ENCODE data around the gene BPHL.

DNA sequence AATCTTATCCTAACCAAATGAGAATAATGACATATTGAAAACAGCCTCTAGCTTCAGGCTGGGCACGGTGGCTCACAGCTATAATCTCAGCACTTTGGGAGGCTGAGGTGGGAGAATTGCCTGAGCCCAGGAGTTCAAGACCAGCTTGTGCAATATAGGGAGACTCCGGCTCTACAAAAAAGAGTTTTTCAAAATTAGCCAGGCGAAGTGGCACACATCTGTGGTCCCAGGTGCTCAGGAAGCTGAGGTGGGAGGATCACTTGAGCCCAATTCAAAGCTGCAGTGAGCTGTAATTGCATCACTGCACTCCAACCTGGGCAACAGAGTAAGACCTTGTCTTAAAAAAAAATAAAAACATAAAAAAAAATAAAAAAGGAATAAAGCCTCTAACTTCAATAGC, 34.2 kb downstream of the BPHL start:
- no peak for TF ChIP-seq POLR2AphosphoS5 (IDR thresholded peaks at IDR 0.05; ENCODE audit: low read depth, low read length)
- TF ChIP-seq, protein P1, sequence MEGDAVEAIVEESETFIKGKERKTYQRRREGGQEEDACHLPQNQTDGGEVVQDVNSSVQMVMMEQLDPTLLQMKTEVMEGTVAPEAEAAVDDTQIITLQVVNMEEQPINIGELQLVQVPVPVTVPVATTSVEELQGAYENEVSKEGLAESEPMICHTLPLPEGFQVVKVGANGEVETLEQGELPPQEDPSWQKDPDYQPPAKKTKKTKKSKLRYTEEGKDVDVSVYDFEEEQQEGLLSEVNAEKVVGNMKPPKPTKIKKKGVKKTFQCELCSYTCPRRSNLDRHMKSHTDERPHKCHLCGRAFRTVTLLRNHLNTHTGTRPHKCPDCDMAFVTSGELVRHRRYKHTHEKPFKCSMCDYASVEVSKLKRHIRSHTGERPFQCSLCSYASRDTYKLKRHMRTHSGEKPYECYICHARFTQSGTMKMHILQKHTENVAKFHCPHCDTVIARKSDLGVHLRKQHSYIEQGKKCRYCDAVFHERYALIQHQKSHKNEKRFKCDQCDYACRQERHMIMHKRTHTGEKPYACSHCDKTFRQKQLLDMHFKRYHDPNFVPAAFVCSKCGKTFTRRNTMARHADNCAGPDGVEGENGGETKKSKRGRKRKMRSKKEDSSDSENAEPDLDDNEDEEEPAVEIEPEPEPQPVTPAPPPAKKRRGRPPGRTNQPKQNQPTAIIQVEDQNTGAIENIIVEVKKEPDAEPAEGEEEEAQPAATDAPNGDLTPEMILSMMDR (IDR thresholded peaks at IDR 0.05): no peak
- TF ChIP-seq SIN3A (IDR thresholded peaks at IDR 0.05; ENCODE audit: borderline replicate concordance, insufficient read depth, low read depth, low read length): no peak
- TF ChIP-seq, protein P2, sequence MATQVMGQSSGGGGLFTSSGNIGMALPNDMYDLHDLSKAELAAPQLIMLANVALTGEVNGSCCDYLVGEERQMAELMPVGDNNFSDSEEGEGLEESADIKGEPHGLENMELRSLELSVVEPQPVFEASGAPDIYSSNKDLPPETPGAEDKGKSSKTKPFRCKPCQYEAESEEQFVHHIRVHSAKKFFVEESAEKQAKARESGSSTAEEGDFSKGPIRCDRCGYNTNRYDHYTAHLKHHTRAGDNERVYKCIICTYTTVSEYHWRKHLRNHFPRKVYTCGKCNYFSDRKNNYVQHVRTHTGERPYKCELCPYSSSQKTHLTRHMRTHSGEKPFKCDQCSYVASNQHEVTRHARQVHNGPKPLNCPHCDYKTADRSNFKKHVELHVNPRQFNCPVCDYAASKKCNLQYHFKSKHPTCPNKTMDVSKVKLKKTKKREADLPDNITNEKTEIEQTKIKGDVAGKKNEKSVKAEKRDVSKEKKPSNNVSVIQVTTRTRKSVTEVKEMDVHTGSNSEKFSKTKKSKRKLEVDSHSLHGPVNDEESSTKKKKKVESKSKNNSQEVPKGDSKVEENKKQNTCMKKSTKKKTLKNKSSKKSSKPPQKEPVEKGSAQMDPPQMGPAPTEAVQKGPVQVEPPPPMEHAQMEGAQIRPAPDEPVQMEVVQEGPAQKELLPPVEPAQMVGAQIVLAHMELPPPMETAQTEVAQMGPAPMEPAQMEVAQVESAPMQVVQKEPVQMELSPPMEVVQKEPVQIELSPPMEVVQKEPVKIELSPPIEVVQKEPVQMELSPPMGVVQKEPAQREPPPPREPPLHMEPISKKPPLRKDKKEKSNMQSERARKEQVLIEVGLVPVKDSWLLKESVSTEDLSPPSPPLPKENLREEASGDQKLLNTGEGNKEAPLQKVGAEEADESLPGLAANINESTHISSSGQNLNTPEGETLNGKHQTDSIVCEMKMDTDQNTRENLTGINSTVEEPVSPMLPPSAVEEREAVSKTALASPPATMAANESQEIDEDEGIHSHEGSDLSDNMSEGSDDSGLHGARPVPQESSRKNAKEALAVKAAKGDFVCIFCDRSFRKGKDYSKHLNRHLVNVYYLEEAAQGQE (IDR thresholded peaks at IDR 0.05; ENCODE audit: insufficient read depth in 1 of 2, low read depth in 2 of 2, low read length in 1 of 2): no peak

All from Panc1 (cell line).